H1 (cell line): ENCODE data around the gene SLC22A24. TPM values are rescaled to one million over a fixed set of nuclear protein-coding genes. Genes with fewer than 3 reads are reported as not detected.

Experiments used
- CTCF ChIA-PET: fragments of 300-600 bp; sonication (Branson Sonifier 250); formaldehyde crosslinking; loops from one replicate; lab custom pipeline; 2021; ENCODE audit not compliant: partially characterized antibody; lab: Charles Lee
- POLR2A ChIA-PET: fragments of 300-600 bp; sonication (Branson Sonifier 250); formaldehyde crosslinking; loops from one replicate; lab custom pipeline; 2021; ENCODE audit warnings: inconsistent platforms; ENCODE audit not compliant: partially characterized antibody; lab: Charles Lee
- DNase-seq, 2 experiments: peaks; one replicate each; pipeline versions ENCODE4 v3.0.0 to v3.0.0-alpha.2; 2010 to 2022; ENCODE audit warnings: low spot score in 2 of 2, low read depth in 1 of 2, mixed read lengths in 1 of 2
- FAIRE-seq: peaks from 2 replicates; lab custom pipeline; 2011; peaks lifted over from hg19 to GRCh38; lab: Jason Lieb, UNC
- H2AFZ ChIP-seq: 2 replicates; pipeline ENCODE4 v1.8.1; 2012; ENCODE audit warnings: low read length, inconsistent platforms
- H2AK5ac ChIP-seq: 2 replicates; pipeline ENCODE4 v1.6.1; 2013; ENCODE audit warnings: low read depth, low read length
- H2BK120ac ChIP-seq: replicated peaks from 2 replicates; pipeline ENCODE3; 2013; ENCODE audit warnings: low read depth, low read length, inconsistent platforms
- H2BK12ac ChIP-seq: 2 replicates; pipeline ENCODE4 v1.6.1; 2013; ENCODE audit warnings: low read depth, low read length
- H2BK15ac ChIP-seq: 2 replicates; pipeline ENCODE4 v1.6.1; 2013; ENCODE audit warnings: low read length
- H2BK20ac ChIP-seq: 2 replicates; pipeline ENCODE4 v1.6.1; 2013; ENCODE audit warnings: low read length
- H2BK5ac ChIP-seq: 2 replicates; pipeline ENCODE4 v1.6.1; 2013; ENCODE audit warnings: low read depth, low read length
- H3K14ac ChIP-seq: 2 replicates; pipeline ENCODE4 v1.6.1; 2013; ENCODE audit warnings: inconsistent platforms; ENCODE audit not compliant: insufficient read length
- H3K18ac ChIP-seq: 2 replicates; pipeline ENCODE4 v1.6.1; 2013; ENCODE audit warnings: low read length; ENCODE audit errors: extremely low read depth
- H3K23ac ChIP-seq: 2 replicates; pipeline ENCODE4 v1.6.1; 2013; ENCODE audit warnings: inconsistent platforms; ENCODE audit not compliant: insufficient read length
- H3K23me2 ChIP-seq: 2 replicates; pipeline ENCODE4 v1.6.1; 2013; ENCODE audit warnings: low read depth, low read length
- H3K27ac ChIP-seq: 2 replicates; pipeline ENCODE4 v1.6.1; 2011; ENCODE audit warnings: low read depth, low read length, inconsistent platforms
- H3K27me3 ChIP-seq, 4 experiments: replicated peaks in 1 of 4; 1 replicate in 1 of 4; 2 replicates in 3 of 4; pipeline versions ENCODE4 v1.6.1 to v1.8.1; 2011 to 2013; ENCODE audit warnings: low read length in 3 of 4, mild to moderate bottlenecking in 3 of 4, inconsistent platforms in 2 of 4, mixed read lengths in 2 of 4, moderate library complexity in 1 of 4; ENCODE audit not compliant: control insufficient read depth in 3 of 4, insufficient read depth in 3 of 4; ENCODE audit errors: extremely low read depth in 1 of 4
- H3K36me3 ChIP-seq, 4 experiments: 2 replicates each; pipeline versions ENCODE4 v1.6.1 to v1.8.1; 2011 to 2013; ENCODE audit warnings: mild to moderate bottlenecking in 4 of 4, low read length in 3 of 4, moderate library complexity in 2 of 4, control low read depth in 1 of 4, inconsistent platforms in 1 of 4; ENCODE audit not compliant: insufficient read depth in 4 of 4, control insufficient read depth in 2 of 4
- H3K4ac ChIP-seq: replicated peaks from 2 replicates; pipeline ENCODE3; 2013; ENCODE audit warnings: low read length, low read depth, mixed read lengths, inconsistent platforms; ENCODE audit not compliant: insufficient read length
- H3K4me1 ChIP-seq, 4 experiments: replicated peaks in 1 of 4; 1 replicate in 1 of 4; 2 replicates in 3 of 4; pipeline versions ENCODE4 v1.6.1 to v1.8.1; 2011 to 2013; ENCODE audit warnings: low read length in 3 of 4, inconsistent platforms in 2 of 4, mixed read lengths in 1 of 4; ENCODE audit not compliant: insufficient read depth in 4 of 4, control insufficient read depth in 3 of 4
- H3K4me2 ChIP-seq, 2 experiments: 2 replicates each; pipeline versions ENCODE4 v1.6.1 to v1.8.1; 2011 to 2013; ENCODE audit warnings: low read depth in 2 of 2, low read length in 2 of 2, control low read depth in 1 of 2, inconsistent platforms in 1 of 2, mild to moderate bottlenecking in 1 of 2; ENCODE audit not compliant: insufficient read depth in 1 of 2
- H3K4me3 ChIP-seq, 4 experiments: fragments of 200-600, 300-600 bp in 1 of 4; sonication (generic), shearing (Covaris generic), sonication (Bioruptor Twin) in 1 of 4; 2 replicates each; pipeline versions ENCODE4 v1.5.1 to v1.8.1; 2011 to 2016; ENCODE audit warnings: low read length in 4 of 4, low read depth in 3 of 4, control low read depth in 2 of 4, inconsistent platforms in 2 of 4, mild to moderate bottlenecking in 2 of 4, mixed read lengths in 1 of 4, moderate library complexity in 1 of 4; ENCODE audit not compliant: insufficient read depth in 2 of 4; ENCODE audit errors: extremely low read depth in 1 of 4
- H3K56ac ChIP-seq: replicated peaks from 2 replicates; pipeline ENCODE3; 2013; ENCODE audit warnings: low read depth, mild to moderate bottlenecking, mixed read lengths, low read length, inconsistent platforms; ENCODE audit not compliant: insufficient read length
- H3K79me1 ChIP-seq: 2 replicates; pipeline ENCODE4 v1.6.1; 2013; ENCODE audit warnings: low read depth, low read length, control low read depth
- H3K79me2 ChIP-seq, 2 experiments: 2 replicates each; pipeline versions ENCODE4 v1.6.1 to v1.8.1; 2012 to 2013; ENCODE audit warnings: low read length in 2 of 2, mild to moderate bottlenecking in 2 of 2, inconsistent platforms in 1 of 2; ENCODE audit not compliant: insufficient read depth in 2 of 2, control insufficient read depth in 1 of 2
- H3K9ac ChIP-seq, 4 experiments: replicated peaks in 1 of 4; 1 replicate in 1 of 4; 2 replicates in 3 of 4; pipeline versions ENCODE4 v1.6.1 to v1.8.1; 2011 to 2013; ENCODE audit warnings: low read depth in 3 of 4, low read length in 3 of 4, control low read depth in 2 of 4, mild to moderate bottlenecking in 2 of 4, moderate library complexity in 2 of 4, inconsistent platforms in 1 of 4; ENCODE audit errors: extremely low read depth in 1 of 4
- H3K9me3 ChIP-seq, 2 experiments: 2 replicates each; pipeline versions ENCODE4 v1.6.1 to v1.8.1; 2012 to 2013; ENCODE audit warnings: mild to moderate bottlenecking in 2 of 2, moderate library complexity in 2 of 2, control low read depth in 1 of 2, inconsistent platforms in 1 of 2, low read depth in 1 of 2, low read length in 1 of 2, mixed read lengths in 1 of 2; ENCODE audit not compliant: insufficient read depth in 2 of 2
- H4K20me1 ChIP-seq, 2 experiments: replicated peaks in 1 of 2; 2 replicates each; pipeline versions ENCODE3 to v1.8.1; 2011 to 2013; ENCODE audit warnings: inconsistent platforms in 2 of 2, low read length in 2 of 2, mild to moderate bottlenecking in 1 of 2; ENCODE audit not compliant: insufficient read depth in 2 of 2, control insufficient read depth in 1 of 2
- H4K5ac ChIP-seq: 2 replicates; pipeline ENCODE4 v1.6.1; 2013; ENCODE audit warnings: low read length, low read depth, mixed read lengths, inconsistent platforms; ENCODE audit not compliant: insufficient read length
- H4K8ac ChIP-seq: 2 replicates; pipeline ENCODE4 v1.8.0; 2013; ENCODE audit warnings: mild to moderate bottlenecking, moderate library complexity, low read length, inconsistent platforms; ENCODE audit not compliant: insufficient read depth; ENCODE audit errors: extremely low read depth
- H4K91ac ChIP-seq: replicated peaks from 2 replicates; pipeline ENCODE3; 2013; ENCODE audit warnings: low read length, mixed read lengths, inconsistent platforms; ENCODE audit not compliant: insufficient read length
- EZH2 ChIP-seq: fragments of 200-600 bp; sonication (generic); IDR thresholded peaks from 2 replicates; pipeline ENCODE4 v1.7.1; 2012; ENCODE audit warnings: low read depth, mild to moderate bottlenecking, moderate library complexity, low read length, inconsistent platforms; ENCODE audit not compliant: severe bottlenecking
- POU5F1 ChIP-seq: IDR thresholded peaks from 2 replicates; pipeline ENCODE4 v1.6.1; 2011; ENCODE audit warnings: low read depth, mild to moderate bottlenecking, low read length, moderate library complexity
- SAP30 ChIP-seq: fragments of 300-600 bp; sonication (generic); IDR thresholded peaks from 2 replicates; pipeline ENCODE4 v1.7.1; 2012; ENCODE audit warnings: low read length, moderate library complexity, mild to moderate bottlenecking, inconsistent platforms; ENCODE audit not compliant: insufficient read depth, insufficient replicate concordance
- SIRT6 ChIP-seq: IDR thresholded peaks from one replicate; pipeline ENCODE4 v1.7.1; 2012; ENCODE audit warnings: low read length, inconsistent platforms
- WGBS, 2 experiments: shearing (Covaris generic) in 1 of 2; methylation state at CpG; one replicate each; pipeline versions ENCODE4 v1.1.6 to v1.1.7; 2013 to 2015; ENCODE audit warnings: low lambda C conversion rate in 2 of 2, mixed read lengths in 2 of 2, inconsistent platforms in 1 of 2, low coverage in 1 of 2, missing lambda C conversion rate in 1 of 2; ENCODE audit not compliant: insufficient replicate concordance in 2 of 2, insufficient coverage in 1 of 2, insufficient read length in 1 of 2; ENCODE audit errors: extremely low coverage in 1 of 2, missing lambda C conversion rate in 1 of 2; 5-methylcytosine and 5-hydroxymethylcytosine counted together
- polyA plus RNA-seq, 7 experiments: library from polyadenylated mRNA; depleted of rRNA in 3 of 7; stranded (reverse) in 5 of 7; unstranded in 2 of 7; fragments of >200 nt in 5 of 7; fragments of 200-250 nt in 2 of 7; gene quantifications; 1 replicate in 5 of 7; 2 replicates in 1 of 7; 4 replicates in 1 of 7; pipeline versions ENCODE4 v1.2.1 to v1.2.3, GENCODE V29; 2011 to 2013; ENCODE audit warnings: missing spikeins in 2 of 7, mixed read lengths in 2 of 7
- total RNA-seq: library from RNA; stranded (reverse); fragmentation: NEBNext Ultra II Directional; extraction: Animal tissue kit (Norgen Biotek cat#: 25700); gene quantifications from 2 replicates; pipeline ENCODE4 v1.2.1, GENCODE V29; 2021

SLC22A24 gene
- total and polyA plus RNA-seq, 2 of the 8 experiments (the other 6 are each of a cell fraction or from before 2014, with no cell fraction given) = not detected

DNA sequence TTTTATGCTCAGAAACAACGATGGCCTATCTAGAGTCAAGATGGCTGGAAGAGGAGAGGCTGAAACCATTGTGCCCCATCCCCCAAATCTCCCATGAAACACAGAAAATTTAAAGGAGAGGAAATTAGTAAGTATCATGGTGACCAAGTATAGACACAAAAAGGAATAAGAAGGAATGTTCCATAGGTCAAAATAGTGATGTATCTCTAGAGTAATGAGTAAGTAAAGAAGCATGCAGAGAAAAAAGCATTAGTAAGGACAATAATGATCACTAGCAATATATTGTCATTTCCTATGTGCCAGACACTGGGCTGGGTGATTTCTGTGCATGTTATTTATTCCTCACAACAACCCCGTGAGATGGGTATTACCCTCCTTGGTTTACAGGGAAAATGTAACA lies 2.6 kb upstream of the SLC22A24 start:
- Histone ChIP-seq H2BK12ac (no peak overlapping the region), H3K4ac (no peak overlapping the region), H2AK5ac (no peak overlapping the region), H2BK5ac (no peak overlapping the region), H2BK120ac (no peak overlapping the region), H3K23ac (no peak overlapping the region), H3K27ac (no peak overlapping the region), H4K5ac (no peak overlapping the region), H3K4me2 (no peak overlapping the region), H3K79me1 (no peaks in the 10 kb centered on the region), H2BK20ac (no peak overlapping the region), H3K18ac (no peak overlapping the region), H4K8ac (no peak overlapping the region), H3K9me3 (no peaks in the 10 kb centered on the region), H3K36me3 (no peaks in the 10 kb centered on the region; a peak in 1 of 8 replicates), H3K56ac (no peak overlapping the region), H3K4me1 (no peaks in the 10 kb centered on the region), H3K9ac (no peak overlapping the region), H3K4me3 (no peak overlapping the region), H4K20me1 (no peaks in the 10 kb centered on the region), H3K79me2 (no peaks in the 10 kb centered on the region), H3K23me2 (no peaks in the 10 kb centered on the region), H3K14ac (no peak overlapping the region), H2AFZ (no peak overlapping the region), H3K27me3 (no peaks in the 10 kb centered on the region; a peak in 1 of 7 replicates), H2BK15ac (no peak overlapping the region), H4K91ac (no peak overlapping the region)
- CTCF ChIA-PET = no interaction called here
- FAIRE-seq (no peak), DNase-seq (no peak)
- 85% methylated on average over 2 of the region's 2 CpGs; no CpG with 5 or more reads in 1 of the 2 experiments for WGBS, 2 experiments
- POLR2A ChIA-PET = no interaction called here
- TF ChIP-seq EZH2 (no peak), POU5F1 (no peak), SIRT6 (no peak), SAP30 (no peak)
